Right kidney (tissue), 1 donor: ENCODE data around the gene COL23A1.

ENCODE experiments used
- DNase-seq: peaks from one replicate; pipeline ENCODE4 v3.0.0-alpha.2; 2016

COL23A1 gene

DNA sequence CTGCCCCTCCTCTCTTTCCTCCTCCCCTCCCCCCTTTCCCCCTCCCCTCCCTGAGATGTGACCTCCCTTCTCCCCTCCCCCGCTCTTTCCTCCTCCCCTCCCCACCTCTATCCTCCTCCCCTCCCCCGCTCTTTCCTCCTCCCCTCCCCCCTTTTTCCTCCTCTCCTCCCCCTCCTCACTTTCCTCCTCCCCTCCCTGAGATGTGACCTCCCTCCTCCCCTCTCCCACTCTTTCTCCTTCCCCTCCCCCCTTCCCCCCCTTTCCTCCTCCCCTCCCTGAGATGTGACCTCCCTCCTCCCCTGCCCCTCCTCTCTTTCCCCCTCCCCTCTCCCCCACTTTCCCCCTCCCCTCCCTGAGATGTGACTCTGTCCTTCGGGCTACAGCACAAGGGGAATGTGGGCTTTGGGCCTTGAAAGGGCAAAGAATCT lies 169.8 kb downstream of the COL23A1 start:
- no peak for DNase-seq

DNA sequence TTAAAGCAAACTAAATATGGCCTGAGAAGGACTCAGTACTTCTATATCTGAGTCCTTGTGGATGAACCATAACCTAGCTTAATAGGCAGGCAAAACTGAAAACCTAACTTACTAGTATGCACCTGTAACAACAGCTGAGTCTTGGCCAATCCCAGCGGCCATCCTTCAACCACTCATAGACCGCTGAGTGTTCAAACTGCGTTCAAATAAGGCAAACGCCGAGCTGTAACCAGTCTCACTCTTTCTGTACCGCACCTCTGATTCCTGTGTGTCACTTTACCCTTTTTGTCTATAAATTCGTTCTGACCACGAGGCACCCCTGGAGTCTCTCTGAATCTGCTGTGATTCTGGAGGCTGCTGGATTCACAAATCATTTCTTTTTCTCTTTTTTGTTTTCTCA lies 170.5 kb downstream of the COL23A1 start:
- no peak for DNase-seq

DNA sequence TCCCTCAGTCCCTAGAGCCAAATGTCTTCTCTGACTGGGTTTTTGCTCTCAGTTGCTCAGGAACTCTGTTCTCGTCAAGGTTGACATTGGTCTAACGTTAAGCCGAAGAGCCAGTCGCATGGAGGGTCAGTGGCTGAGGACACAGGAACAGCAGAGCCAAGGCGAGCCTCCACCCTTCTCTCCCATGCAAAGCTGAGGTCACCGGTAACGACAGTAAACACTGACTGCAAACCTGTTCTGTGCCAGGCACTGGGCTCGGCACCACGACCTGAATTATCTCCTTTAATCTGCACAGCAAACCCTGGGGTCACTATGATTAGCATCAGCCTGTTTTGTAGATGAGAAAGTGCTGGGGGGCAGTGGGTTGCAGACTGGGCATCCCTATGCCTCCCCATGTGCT lies 171.0 kb downstream of the COL23A1 start:
- DNase-seq: no peak

DNA sequence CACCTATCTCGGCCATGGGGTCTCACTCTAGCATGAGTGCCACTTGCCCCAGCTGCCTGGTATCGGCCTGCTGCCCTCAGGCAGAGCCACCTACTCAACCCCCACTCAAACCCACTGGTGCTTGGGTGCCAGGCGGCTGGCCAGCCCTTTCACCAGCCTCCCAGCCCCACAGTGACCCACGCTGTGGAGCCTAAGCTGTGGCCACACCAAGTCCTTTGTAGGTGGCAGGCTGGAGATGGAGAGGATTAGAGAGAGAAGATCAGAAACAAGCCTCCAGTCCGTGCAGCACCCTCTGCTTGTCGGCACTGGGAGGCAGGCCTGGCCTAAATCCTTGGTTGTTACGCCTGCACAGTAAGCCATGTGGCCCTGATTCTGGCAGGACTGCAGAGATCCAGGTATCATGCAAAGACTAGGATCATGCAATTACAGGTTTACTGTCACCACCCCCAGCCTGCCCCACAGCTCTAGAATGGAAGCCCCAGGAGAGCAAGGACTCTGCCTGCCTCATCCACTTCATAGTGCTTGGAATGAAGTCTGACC lies 171.7 kb downstream of the COL23A1 start:
- no peak for DNase-seq

DNA sequence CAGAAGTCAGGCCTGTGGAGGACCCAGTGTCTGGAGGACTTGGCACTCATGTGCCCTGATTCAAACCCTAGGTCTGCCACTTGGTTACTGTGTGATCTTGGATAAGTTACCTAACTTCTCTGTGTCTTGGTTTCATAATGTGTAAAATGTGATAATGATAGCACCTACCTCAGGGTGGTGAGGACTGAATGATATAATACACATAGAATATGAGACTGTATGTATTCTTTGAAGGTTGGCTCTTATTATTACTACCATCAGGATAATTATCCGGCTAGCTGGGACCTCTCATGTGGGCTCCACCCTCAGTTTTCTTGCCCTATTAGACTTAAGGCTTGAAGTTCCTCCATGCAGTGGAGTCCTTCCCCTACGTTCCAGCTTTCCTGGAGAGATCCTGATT lies 172.2 kb downstream of the COL23A1 start:
- DNase-seq: no peak

DNA sequence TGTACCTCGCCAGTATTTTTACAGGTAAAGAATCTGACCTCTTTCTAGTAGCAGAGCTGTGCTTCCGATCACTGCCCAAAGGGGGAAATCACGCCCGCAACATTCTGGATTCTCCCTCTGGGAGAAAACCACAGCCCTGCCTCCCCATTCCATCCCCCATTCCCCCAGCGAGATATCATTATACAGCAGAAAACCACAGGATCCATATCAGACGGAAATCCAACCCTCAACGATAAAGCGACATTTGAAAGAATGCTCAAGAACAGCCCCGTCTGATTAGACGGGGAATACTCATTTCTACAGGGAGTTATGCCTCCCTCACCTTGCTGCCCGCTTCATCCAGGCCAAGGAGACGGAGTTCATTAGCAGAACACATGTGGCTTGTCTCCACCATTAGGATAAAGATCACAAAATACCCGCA lies 172.8 kb downstream of the COL23A1 start:
- DNase-seq: no peak

DNA sequence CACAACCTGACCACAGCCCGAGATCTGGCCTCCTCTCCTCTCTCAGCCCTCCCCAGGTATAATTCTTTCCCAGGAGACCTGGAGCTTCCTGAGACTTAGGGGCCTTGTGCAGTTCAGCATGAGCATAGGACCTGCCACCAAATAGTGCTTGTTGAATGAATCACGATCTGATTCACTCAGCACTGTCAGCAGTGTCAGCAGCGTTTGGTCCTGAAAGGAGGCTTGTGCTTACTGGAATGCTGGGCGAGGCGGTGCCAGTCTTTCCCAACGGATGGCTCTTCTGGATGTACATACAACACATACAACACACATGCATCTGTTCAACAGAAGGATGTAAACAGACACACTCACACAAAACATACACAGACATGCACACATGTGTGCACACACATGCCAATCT lies 173.3 kb downstream of the COL23A1 start:
- no peak for DNase-seq

DNA sequence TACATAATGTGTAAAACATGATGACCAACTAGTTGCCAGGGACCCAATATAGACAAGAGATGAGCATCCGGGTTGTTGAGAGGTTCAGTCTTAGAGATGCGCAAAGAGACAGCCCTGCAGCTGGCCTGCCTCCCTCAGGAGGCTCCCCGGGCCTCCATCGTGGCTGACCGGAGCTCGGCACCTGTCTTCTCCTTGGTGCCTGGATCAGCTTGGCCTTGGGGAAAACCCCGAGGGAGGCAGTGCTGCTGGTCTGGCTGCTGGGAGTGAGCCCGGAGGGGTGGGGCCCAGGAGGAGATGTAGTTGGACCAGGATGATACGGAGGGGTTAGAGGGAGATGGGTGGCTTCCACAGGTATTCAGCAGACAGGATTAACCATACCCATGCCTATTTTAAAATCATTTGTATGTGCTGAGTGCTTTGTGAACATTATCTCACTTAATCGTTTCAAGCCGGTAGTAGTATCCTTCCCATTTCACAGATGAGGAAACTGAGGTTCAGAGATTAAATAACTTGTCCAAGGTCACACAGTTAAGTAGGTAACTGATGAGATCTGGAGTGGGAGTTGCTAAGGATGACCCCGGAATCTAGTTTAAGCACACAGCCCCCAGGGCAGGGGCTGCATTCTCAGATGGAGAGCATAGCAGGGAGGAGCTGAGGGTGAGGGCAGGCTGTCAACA lies 173.8 kb downstream of the COL23A1 start:
- DNase-seq: no peak

DNA sequence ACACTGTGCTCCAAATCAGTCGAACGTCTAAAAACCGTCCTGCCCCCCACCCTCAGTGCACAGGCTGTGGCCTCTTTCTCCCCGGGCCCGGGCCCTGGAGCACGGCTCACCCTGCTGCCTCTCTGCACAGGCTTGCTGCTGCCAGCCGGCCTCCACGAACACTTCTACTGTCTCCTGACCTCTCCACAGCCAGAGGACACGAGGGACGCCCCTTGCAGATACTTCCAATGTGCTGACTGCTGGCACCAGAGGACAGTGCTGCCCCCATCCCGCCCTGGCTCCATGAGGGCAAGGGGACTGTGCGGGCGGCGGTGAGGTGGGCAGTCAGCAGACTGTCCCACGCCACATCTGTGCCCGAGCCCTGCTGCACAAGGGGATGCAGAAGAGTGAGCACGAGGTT lies 174.8 kb downstream of the COL23A1 start:
- no peak for DNase-seq

DNA sequence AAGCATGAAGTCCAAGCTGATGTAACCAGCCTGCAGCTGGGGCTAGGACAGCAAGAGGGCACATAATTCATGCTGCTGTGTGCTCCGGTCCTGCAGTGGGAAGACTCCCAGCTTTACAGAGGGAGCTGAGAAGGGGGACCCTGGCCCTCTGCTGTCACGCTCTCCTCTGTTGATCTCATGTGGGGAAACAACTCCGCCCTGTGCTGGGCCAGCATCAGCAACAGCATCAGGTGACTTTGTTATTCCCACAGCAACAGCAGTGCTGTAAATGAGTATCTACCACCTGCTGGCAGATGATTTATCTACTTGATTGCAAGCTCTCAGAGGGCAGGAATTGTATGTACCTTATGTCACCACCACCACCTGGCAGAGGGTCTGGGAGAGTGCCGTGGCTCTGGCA lies 176.2 kb downstream of the COL23A1 start:
- no peak for DNase-seq

DNA sequence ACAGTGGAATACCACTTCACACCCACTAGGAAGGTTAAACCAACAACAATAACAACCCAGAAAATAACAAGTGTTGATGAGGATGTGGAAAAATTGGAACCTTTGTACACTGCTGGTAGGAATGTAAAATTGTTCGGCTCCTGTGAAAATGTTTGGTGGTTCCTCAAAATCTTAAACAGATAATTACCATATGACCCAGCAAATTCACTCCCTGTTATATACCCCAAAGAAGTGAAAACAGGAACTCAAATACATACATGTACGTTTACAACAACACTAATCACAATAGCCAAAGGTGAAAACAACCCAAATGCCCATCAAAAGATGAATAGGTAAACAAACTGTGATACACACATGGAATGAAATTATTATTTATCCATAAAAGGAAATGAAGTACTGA lies 179.1 kb downstream of the COL23A1 start:
- no peak for DNase-seq

DNA sequence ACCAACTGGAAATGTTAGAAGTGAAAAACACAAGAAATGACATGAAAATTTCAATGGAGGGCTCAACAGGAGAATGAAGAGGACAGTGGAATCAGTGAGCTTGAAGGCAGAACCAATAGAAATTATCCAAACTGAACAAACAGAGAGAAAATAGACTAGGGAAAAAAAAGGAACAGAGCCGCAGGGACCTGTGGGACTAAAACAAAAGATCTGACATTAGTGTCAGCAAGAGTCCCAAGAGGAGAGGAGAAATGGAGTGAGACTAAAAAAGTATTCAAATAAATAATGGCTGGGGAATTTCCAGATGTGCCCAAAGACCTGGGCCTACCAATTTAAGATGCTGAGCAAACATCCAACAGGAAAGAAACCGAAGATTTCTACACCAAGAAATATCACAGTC lies 182.5 kb downstream of the COL23A1 start:
- no peak for DNase-seq

DNA sequence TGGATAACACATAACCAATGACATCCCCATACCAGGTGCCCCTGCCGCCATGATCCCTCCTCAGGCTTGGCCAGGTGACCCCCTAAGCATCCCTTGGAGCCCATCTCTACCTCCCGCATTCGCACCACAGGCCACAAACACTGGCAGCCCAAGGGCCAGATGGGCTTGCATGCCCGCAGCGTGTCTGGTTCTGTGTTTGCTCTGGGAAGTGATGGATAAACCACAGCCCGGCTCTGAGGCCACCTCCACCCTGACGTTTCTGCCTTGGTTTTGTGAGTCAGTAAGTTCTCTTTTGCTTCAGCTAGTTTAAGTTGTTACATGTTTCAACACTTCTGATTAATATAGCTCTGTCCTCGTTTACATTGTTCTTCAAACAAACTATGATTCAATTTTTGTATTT lies 185.2 kb downstream of the COL23A1 start:
- DNase-seq: no peak

DNA sequence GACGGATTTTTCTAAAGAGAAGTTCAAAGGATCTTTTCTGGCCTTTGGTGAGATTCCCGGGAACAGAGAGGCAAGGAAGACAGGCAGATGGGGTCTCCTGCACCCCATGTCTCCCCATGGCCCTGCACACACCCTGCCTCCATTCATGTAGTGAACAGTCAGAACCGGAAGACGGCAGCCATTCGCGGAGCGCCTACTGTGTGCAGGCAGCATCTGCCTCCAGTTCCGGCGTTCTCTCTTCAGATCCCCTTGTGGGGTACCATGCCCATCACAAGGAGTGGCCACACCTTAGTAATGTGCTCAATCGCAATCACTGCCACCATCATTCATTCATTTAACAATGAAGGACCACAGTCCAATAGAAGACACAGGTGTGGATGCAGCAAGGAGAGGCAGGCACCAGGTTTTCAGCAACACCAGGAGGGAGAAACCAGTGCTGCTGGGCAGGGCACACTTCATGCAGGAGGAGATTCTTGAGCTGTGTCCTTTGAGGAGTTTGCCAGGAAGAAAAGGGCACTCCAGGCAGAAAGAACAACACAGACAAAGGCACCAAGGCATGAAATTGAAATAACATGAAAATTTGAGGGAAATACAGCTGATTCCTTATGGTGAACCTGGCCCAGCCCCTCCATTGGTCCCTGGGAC lies 186.1 kb downstream of the COL23A1 start:
- no peak for DNase-seq

DNA sequence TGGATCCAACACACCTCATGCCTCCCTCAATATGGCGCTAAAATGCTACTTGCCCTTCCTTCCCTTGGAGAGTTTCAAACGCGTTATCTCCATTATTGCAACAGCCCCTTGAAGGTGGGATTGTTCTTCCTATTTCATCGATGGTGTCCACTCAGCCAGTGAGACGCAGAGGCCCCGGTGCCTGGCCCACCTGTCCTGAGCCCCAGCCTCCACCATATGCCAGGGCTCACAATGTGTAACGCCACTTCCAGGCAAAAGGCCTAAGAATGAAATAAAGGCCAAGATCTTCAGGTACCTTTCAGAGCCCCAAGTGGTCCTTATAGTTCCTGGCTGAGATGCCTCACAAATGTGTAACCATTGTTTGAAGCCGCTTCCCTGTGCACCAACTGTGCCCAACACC lies 186.8 kb downstream of the COL23A1 start:
- no peak for DNase-seq

DNA sequence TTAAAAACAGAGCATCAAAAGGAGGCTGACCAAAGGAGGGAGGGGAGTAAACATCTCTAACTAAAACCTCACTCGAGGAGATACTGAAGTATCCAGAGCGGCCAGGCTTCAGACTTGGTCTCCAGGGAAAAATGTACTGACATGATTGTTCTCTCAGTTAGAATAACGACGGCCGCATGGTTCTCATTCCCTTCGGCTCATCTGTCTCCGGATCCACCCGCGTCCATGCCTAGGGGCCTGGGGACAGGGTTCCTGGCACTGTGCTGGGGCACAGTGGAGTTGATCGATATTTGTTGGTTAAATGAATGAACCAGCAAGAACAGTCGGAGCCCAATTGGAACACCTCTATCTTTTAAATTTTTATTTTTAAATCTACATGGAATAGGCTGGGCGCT lies 190.5 kb downstream of the COL23A1 start:
- no peak for DNase-seq

DNA sequence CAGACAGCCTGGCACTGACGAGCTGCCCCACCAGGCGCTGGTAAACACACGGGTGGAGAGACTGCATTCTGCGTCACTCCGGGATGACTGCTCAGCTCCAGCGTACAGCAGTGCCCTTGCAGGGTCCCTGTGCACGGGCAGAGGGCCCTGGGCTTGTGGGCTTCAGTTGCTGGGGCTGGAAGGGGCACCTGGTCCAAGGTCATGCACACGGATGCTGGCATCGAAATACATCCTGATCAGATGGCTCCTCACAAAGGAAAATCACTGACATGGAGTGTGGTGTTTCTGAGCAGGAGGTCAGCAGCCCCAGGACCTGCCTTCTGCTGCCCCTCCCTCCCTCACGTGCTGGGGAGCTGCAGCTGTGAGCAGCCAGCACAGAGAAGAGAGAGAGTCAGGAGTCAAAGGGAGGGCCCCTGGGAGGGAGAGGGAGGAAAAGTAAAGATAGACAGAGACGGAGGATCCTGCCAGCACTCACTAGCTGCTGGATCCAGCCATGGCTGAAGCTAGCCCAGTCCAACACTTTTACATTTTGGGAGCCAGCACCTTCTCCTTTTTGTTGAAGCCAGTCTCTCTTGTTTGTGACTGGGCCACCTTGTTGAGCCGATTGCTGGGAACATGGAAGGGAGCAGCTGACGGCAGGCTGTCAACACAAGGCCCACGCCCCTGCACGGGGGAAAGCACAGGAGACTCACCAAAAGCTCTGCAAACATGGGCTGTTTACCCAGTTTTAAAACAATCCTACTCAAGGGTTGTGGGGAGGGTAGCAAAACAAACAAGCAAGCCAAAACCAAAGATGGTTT lies 191.1 kb downstream of the COL23A1 start:
- DNase-seq: no peak

DNA sequence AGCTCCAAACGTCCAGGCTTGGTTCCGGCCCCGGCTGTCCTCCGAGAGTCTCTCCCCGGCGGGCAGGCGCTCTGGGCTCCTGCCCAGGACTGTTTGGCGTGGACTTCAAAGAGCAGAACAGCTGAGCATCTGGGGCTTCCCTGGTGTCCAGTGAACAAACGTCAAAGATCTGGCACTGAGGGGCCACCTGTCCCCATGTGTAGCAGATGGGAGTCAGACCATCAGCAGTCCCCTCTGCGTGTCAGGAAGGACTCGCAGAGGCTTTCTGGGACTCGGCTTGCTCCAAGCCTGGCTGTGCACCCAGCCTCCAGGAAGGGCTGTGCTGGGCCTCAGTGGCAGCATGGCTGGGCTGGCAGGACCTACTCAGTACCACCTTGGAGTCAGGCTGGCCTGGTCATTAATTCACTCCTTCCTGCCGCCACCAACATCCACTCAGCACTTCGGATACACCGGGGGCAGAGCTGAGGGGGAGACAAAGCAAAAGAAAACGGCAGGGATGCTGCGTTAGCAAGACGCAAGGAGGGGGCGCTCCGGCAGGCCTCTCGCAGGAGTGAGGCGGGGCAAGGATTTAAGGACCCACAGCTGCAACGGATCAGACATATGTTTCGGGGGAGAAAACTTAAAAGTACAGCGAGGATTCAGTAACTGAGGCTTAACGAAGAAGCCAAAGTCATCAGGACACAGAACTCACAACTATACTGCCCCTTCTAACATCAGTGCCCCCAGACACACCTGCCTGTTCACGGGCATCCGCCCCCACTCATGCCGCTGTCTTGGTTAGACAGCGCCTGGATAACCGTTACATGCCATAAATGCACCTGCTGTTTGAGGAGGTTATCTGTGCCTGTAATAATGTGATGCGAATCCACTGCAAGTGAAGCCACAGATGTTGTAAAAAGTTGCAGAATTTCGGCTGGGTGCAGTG lies 193.1 kb downstream of the COL23A1 start:
- peak; percentile 43 for DNase-seq

DNA sequence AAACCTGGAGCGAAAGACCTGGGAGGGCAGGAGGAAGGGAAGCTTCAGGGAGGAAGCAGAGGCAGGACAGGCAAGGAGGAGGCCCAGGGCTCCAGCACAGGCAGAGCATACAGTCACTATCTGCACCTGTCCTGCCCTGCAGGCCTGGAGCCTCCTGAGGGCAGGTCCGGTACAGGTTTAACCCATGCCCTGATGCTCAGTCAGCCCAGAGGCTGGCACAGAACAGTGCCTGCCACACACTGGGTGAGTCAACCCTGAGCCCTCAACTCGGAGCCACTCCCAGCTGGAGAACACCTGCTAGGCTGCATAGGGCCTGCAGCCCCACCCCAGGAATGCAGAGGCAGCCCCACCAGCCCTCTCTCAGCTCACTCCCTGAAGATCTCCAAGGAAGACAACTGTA lies 196.1 kb downstream of the COL23A1 start:
- DNase-seq: no peak

DNA sequence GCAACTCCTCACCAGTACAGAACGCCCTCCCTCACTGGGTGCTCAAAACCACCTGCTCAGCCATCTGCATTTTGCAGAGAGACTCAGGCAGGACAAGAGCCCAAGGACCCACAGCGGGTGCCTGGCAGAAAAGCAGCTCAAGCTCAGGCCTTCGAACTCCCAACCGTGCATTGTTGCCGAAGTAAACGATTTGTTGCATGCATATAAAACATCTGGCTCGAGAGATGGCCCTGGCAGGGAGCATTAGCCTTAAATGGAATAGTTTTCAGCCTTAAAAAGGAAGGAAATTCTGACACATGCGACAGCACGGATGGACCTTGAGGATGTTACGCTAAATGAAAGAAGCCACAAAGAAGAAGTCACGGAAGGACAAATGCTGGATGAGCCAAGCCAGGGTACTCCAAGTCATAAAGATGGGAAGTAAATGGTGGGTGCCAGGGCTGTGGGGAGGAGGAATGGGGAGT lies 197.2 kb downstream of the COL23A1 start:
- no peak for DNase-seq

DNA sequence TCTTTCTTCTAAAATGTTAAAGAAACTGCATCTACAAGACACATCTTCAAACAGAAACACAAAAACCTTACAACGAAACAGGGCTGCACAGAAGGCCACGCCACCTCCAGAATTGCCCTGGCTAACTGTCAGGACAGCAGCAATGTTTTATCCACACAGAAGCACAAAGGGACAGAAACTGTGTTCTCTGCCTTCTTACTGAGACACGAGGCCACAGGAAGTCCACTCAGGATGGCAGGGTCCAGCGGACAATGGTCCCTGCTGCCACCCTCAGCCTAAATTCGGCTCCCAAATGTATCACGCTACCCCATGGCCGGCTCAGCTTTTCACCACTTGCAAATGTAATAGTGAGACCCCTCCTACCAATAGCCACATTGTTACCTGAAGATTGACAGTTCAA lies 197.8 kb downstream of the COL23A1 start:
- no peak for DNase-seq

DNA sequence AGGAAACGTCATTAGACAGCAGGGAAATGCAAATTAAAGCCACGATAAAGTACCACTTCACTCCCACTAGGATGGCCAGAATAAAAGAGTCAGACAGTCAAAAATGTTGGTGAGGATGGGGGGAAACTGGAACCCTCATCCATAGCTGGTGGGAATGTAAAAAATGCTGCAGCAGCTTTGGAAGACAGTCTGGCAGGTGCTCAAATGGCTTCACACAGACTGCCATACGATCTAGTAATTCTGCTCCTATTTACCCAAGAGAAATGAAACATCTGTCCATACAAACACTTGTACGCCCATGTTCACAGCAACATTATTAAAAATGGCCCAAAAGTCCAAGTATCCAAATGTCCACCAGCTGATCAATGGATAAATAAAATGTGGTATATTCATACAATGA lies 198.7 kb downstream of the COL23A1 start:
- DNase-seq: no peak
